Measurements from ENCODE around the gene PPHLN1.

PPHLN1 gene

GRCh38 chr12:42432517-42433140 is 106.7 kb downstream of the PPHLN1 start:
- in situ Hi-C loops (cut with HindIII; ENCODE audit: low sequenced_read_pairs), result no loop called here

GRCh38 chr12:42440608-42441007 is 114.6 kb downstream of the PPHLN1 start:
- H3K4me3 ChIP-seq (ENCODE audit: low read depth, low read length), result no peak overlapping the region
- in situ Hi-C loops (cut with HindIII; ENCODE audit: low sequenced_read_pairs), result no loop called here
- no peak for DNase-seq (ENCODE audit: low read depth, low spot score)
- no peak for TF ChIP-seq CTCF (IDR thresholded peaks at IDR 0.05; ENCODE audit: low read depth, low read length)

More at GRCh38 chr12:42432517-42433140, 106.7 kb downstream of the PPHLN1 start:
- DNase-seq (ENCODE audit: low read depth, low spot score), result no peak
- H3K4me3 ChIP-seq (ENCODE audit: low read depth, low read length), result no peak overlapping the region
- TF ChIP-seq CTCF (IDR thresholded peaks at IDR 0.05; ENCODE audit: low read depth, low read length), result no peak

DNA sequence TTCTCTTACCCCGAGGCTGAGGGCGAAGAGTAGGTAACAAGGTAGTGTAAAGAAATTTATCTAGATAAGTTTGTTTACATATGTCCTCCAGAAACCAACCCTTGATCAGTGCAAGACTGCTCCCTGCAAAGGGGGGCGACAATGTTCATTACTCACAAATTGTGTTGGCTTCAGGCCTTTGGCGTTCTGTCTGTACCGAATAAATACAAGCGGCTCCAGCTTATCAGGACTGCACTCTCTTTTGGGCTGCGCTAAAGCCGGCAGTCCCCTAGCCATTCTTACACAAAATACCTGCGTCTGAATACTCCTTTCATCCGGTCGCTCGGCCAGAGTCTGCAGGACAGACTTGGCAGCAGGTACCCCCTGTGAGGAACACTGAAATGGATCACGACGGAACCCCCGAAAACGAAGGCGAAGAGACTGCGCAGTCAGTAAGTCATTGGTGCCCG is 116.4 kb downstream of the PPHLN1 start:
- no peak for DNase-seq (ENCODE audit: low read depth, low spot score)
- no peak overlapping the region for H3K4me3 ChIP-seq (ENCODE audit: low read depth, low read length)
- TF ChIP-seq CTCF (IDR thresholded peaks at IDR 0.05; ENCODE audit: low read depth, low read length), result no peak
- in situ Hi-C loops (cut with HindIII; ENCODE audit: low sequenced_read_pairs), result no loop called here

GRCh38 chr12:42442888-42443287 is 116.9 kb downstream of the PPHLN1 start:
- no peak for TF ChIP-seq CTCF (IDR thresholded peaks at IDR 0.05; ENCODE audit: low read depth, low read length)
- in situ Hi-C loops (cut with HindIII; ENCODE audit: low sequenced_read_pairs), result no loop called here
- no peak for DNase-seq (ENCODE audit: low read depth, low spot score)
- no peak overlapping the region for H3K4me3 ChIP-seq (ENCODE audit: low read depth, low read length)

DNA sequence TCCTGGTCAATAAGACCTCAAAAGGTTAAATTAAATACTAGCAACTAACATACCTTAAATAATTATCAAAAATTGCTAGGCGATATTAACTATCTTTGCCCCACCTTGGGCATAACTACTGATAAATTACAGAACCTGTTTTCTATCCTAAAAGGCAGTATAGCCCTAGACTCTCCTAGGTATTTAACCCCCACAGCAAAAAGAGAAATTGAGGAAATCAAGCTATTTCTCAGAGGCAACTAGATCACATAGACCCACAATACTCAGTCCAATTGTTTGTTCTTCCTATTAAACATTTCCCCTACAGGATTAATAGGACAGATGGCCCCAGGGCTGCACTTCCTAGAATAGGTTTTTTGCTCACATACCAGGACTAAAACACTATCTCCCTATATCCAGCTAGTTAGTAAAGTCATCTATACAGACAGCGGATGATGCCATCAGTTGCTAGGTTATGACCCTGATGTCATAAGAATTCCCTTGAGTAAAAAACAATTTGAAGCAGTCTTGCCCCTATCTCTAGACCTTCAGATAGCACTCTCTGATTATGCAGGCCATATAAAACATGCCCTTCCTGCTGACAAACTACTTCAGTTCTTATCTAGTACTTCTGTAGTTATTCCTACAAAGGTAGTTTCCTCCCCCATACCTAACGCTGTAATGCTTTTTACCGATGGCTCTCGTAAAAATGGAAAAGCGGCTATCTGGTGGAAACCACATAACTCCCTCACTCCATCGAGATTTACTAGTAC is 118.4 kb downstream of the PPHLN1 start:
- no peak for TF ChIP-seq CTCF (IDR thresholded peaks at IDR 0.05; ENCODE audit: low read depth, low read length)
- no peak for DNase-seq (ENCODE audit: low read depth, low spot score)
- H3K4me3 ChIP-seq (ENCODE audit: low read depth, low read length), result no peak overlapping the region
- in situ Hi-C loops (cut with HindIII; ENCODE audit: low sequenced_read_pairs), result no loop called here

GRCh38 chr12:42445891-42446290 is 119.9 kb downstream of the PPHLN1 start:
- in situ Hi-C loops (cut with HindIII; ENCODE audit: low sequenced_read_pairs), result no loop called here
- DNase-seq (ENCODE audit: low read depth, low spot score), result no peak
- no peak for TF ChIP-seq CTCF (IDR thresholded peaks at IDR 0.05; ENCODE audit: low read depth, low read length)

More at GRCh38 chr12:42445891-42446290, 119.9 kb downstream of the PPHLN1 start:
- H3K4me3 ChIP-seq (ENCODE audit: low read depth, low read length), result no peak overlapping the region

All from astrocyte of the spinal cord (primary cell).